ENCODE results near the gene CARMIL1. TPM values are rescaled to one million over a fixed set of nuclear protein-coding genes. Genes with fewer than 3 reads are reported as not detected.

CARMIL1 gene
- total RNA-seq (10 to 100 TPM; 22.9 to 38.5 TPM), polyA plus RNA-seq (ENCODE audit: insufficient read length in 2 of 2) (10 to 100 TPM; 38.2 to 41.0 TPM)
- long read RNA-seq, donor 1, full-length matches to known transcripts, result 1 of 1 reads
- long read RNA-seq, donor 1, partial matches to known transcripts, result 0 of 1 reads
- long read RNA-seq, donor 1, other reads (novel, unspliced or antisense), result 0 of 1 reads
- long read RNA-seq, donor 2, result 0 reads
- long read RNA-seq, donor 3, result 0 reads
- long read RNA-seq, donor 4, result 0 reads

DNA sequence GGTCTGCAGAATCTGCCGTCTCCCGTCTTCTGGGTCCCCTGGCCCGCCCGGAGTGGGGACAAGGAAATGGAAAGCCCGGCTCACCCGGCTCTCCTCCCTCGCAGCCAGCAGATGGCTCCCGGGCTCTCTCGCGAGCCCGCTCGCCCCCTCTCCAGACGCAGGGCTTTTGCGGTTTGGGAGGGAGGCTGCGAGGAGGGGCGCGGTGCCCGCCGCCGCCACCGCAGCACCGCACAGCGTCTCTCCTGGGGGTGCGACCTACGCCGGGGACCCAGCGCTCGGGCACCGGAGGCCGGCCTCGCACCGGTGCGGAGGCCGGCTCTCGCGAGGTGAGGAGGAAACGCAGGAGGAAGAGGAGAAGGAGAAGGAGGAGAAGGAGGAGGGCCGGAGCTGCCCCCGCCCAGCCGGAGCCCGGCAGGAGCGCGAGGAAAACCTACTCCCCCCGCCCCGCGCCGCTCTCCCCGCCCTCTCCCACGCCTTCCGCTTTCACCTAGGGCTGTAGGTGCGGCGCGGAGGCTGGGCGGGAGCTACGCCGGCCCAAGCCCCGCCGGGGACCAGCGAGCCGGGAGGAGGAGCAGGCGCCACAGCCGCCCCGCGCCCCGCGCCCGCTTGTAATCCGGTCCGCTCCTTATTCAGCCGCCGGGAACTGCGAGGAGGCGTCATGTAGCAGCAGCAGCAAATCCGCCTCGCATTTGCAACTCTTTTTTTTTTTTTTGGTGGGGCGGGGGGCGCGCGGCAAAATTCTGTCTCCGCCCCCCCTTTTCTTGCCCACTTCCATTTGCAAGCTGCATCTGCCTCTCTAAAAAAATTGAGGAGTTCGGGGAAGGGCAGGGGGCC lies at the start of gene CARMIL1:
TSS of gene CARMIL1 (plus strand) at position 461 of the 834 bp plus-strand sequence. CDS start 422 bp downstream, outside the sequence.
- peak; percentile 71 to 96 (median 78) for DNase-seq (ENCODE audit: low read depth in 4 of 6, low spot score in 6 of 6)
- Histone ChIP-seq H3K4me1 (ENCODE audit: control insufficient read depth, insufficient read depth, low read length) (peaks cover 18% of the 10 kb centered on the region), H3K4me3 (ENCODE audit: low read depth, low read length) (peak within 1 kb of the TSS; percentile 73), H3K9me3 (ENCODE audit: control insufficient read depth, insufficient read depth, low read length) (no peaks in the 10 kb centered on the region), H3K27ac (ENCODE audit: low read depth, low read length) (peak within 1 kb of the TSS; percentile 63), H3K36me3 (ENCODE audit: control insufficient read depth, insufficient read depth, low read length) (no peaks in the 10 kb centered on the region), H3K27me3 (ENCODE audit: control insufficient read depth, insufficient read depth, low read length) (no peaks in the 10 kb centered on the region)
- WGBS (ENCODE audit: insufficient coverage), result under 1% methylated on average over 69 of the region's 81 CpGs

DNA sequence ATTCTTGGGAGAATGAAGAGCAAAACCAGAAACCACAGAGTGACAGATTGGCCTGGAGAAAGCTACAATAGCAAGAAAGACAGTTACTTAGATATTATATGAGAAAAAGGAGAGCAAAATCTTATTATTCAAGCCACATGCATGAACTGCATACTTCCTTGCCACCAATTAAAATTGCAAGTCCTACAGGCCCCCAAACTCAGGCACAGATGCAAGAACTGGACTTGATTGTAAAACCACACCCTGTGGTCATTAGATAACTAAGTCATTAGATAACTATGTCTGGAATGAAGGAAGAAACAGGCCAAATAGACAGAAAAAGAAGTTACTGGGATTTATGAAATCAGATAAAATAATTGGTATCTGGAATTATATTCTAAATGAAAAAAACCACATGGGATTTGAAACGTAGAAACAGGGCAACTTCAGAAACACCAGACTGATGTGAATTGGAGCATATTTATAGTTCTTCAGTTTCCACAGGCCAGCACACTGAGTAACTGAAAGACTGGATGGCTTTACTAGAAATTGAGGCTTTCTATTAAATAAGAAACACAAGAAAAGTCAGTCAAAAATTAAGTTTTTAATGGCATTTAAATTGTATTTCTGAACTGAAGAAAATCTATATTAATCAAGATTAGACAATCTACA lies 49.4 kb upstream of the CARMIL1 start:
- DNase-seq (ENCODE audit: low read depth in 4 of 6, low spot score in 6 of 6), result no peak
- WGBS (ENCODE audit: insufficient coverage), result no CpG with 5 or more reads among the region's 1 CpG
- peaks cover 3% of the 10 kb centered on the region for H3K4me1 ChIP-seq (ENCODE audit: control insufficient read depth, insufficient read depth, low read length)
- no peak overlapping the region for H3K4me3 ChIP-seq (ENCODE audit: low read depth, low read length)
- no peaks in the 10 kb centered on the region for H3K36me3 ChIP-seq (ENCODE audit: control insufficient read depth, insufficient read depth, low read length)
- no peaks in the 10 kb centered on the region for H3K27me3 ChIP-seq (ENCODE audit: control insufficient read depth, insufficient read depth, low read length)
- H3K27ac ChIP-seq (ENCODE audit: low read depth, low read length), result no peak overlapping the region
- no peaks in the 10 kb centered on the region for H3K9me3 ChIP-seq (ENCODE audit: control insufficient read depth, insufficient read depth, low read length)

- peak in 3 of 6 donors; percentile 26 to 89 (median 78) for DNase-seq (ENCODE audit: low read depth in 4 of 6, low spot score in 6 of 6)
- Histone ChIP-seq H3K9me3 (ENCODE audit: control insufficient read depth, insufficient read depth, low read length) (no peaks in the 10 kb centered on the region), H3K27me3 (ENCODE audit: control insufficient read depth, insufficient read depth, low read length) (no peaks in the 10 kb centered on the region), H3K36me3 (ENCODE audit: control insufficient read depth, insufficient read depth, low read length) (no peaks in the 10 kb centered on the region), H3K4me1 (ENCODE audit: control insufficient read depth, insufficient read depth, low read length) (peaks cover 3% of the 10 kb centered on the region), H3K4me3 (ENCODE audit: low read depth, low read length) (no peak overlapping the region), H3K27ac (ENCODE audit: low read depth, low read length) (no peak overlapping the region)
- 42% methylated on average over 10 of the region's 13 CpGs for WGBS (ENCODE audit: insufficient coverage)
These were observed 46.7 kb upstream of the CARMIL1 start for GRCh38 chr6:25232479-25232878.

- no peak for DNase-seq (ENCODE audit: low read depth in 4 of 6, low spot score in 6 of 6)
- H3K4me1 ChIP-seq (ENCODE audit: control insufficient read depth, insufficient read depth, low read length), result peaks cover 3% of the 10 kb centered on the region
- no peaks in the 10 kb centered on the region for H3K27me3 ChIP-seq (ENCODE audit: control insufficient read depth, insufficient read depth, low read length)
- H3K4me3 ChIP-seq (ENCODE audit: low read depth, low read length), result no peak overlapping the region
- no peaks in the 10 kb centered on the region for H3K36me3 ChIP-seq (ENCODE audit: control insufficient read depth, insufficient read depth, low read length)
- WGBS (ENCODE audit: insufficient coverage), result no CpG with 5 or more reads among the region's 1 CpG
- no peak overlapping the region for H3K27ac ChIP-seq (ENCODE audit: low read depth, low read length)
- H3K9me3 ChIP-seq (ENCODE audit: control insufficient read depth, insufficient read depth, low read length), result no peaks in the 10 kb centered on the region
These were observed 45.9 kb upstream of the CARMIL1 start for GRCh38 chr6:25233226-25233625.

DNA sequence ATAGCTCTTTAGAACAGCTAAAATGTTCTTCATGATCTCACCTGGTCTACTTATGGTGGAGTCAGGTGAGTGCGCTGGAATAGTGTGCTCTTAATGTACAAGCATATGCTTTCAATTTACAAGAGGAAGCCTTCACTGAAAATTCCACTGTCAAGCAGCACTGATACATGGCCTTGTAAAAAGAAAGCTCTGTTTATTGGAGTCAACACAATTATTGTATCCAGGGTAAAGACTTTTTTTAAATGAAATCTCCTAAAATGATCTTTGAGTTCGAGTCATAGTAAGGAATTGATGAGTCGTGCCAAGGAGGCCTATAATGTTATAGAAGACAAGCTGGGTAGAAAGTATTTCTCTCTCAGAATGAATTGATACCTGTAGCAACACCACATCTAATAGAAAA lies 41.6 kb upstream of the CARMIL1 start:
- H3K36me3 ChIP-seq (ENCODE audit: control insufficient read depth, insufficient read depth, low read length), result no peaks in the 10 kb centered on the region
- no peaks in the 10 kb centered on the region for H3K4me1 ChIP-seq (ENCODE audit: control insufficient read depth, insufficient read depth, low read length)
- no peak for DNase-seq (ENCODE audit: low read depth in 4 of 6, low spot score in 6 of 6)
- no peak overlapping the region for H3K27ac ChIP-seq (ENCODE audit: low read depth, low read length)
- no peaks in the 10 kb centered on the region for H3K9me3 ChIP-seq (ENCODE audit: control insufficient read depth, insufficient read depth, low read length)
- no peak overlapping the region for H3K4me3 ChIP-seq (ENCODE audit: low read depth, low read length)
- H3K27me3 ChIP-seq (ENCODE audit: control insufficient read depth, insufficient read depth, low read length), result no peaks in the 10 kb centered on the region
- no CpG with 5 or more reads among the region's 3 CpGs for WGBS (ENCODE audit: insufficient coverage)

DNA sequence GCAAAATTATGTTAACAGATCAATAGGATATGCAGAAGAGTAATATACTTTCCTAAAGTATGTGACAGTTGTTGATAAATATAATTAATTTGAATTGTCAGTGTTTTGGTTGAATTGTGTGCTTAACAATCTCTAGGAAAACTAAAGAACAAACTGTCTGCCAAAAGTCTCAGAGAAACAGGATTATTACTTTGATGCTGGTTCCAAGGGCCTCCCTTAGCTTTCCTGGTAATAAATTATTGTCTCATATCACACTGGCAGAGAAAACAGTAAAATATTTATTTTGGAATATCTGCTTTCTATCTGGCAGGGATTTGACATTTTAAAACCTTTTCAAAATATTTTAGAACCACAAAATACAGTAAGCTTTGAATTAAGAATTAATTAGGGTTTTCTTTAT lies 40.1 kb upstream of the CARMIL1 start:
- H3K4me3 ChIP-seq (ENCODE audit: low read depth, low read length), result no peak overlapping the region
- H3K4me1 ChIP-seq (ENCODE audit: control insufficient read depth, insufficient read depth, low read length), result no peaks in the 10 kb centered on the region
- DNase-seq (ENCODE audit: low read depth in 4 of 6, low spot score in 6 of 6), result peak in 1 of 6 donors; percentile 48
- H3K36me3 ChIP-seq (ENCODE audit: control insufficient read depth, insufficient read depth, low read length), result no peaks in the 10 kb centered on the region
- H3K9me3 ChIP-seq (ENCODE audit: control insufficient read depth, insufficient read depth, low read length), result no peaks in the 10 kb centered on the region
- no peaks in the 10 kb centered on the region for H3K27me3 ChIP-seq (ENCODE audit: control insufficient read depth, insufficient read depth, low read length)
- H3K27ac ChIP-seq (ENCODE audit: low read depth, low read length), result no peak overlapping the region

GRCh38 chr6:25239498-25239897 lies 39.7 kb upstream of the CARMIL1 start:
- no peaks in the 10 kb centered on the region for H3K27me3 ChIP-seq (ENCODE audit: control insufficient read depth, insufficient read depth, low read length)
- H3K4me3 ChIP-seq (ENCODE audit: low read depth, low read length), result no peak overlapping the region
- no peaks in the 10 kb centered on the region for H3K36me3 ChIP-seq (ENCODE audit: control insufficient read depth, insufficient read depth, low read length)
- WGBS (ENCODE audit: insufficient coverage), result no CpG with 5 or more reads among the region's 1 CpG
- H3K27ac ChIP-seq (ENCODE audit: low read depth, low read length), result no peak overlapping the region
- H3K4me1 ChIP-seq (ENCODE audit: control insufficient read depth, insufficient read depth, low read length), result no peaks in the 10 kb centered on the region
- no peak for DNase-seq (ENCODE audit: low read depth in 4 of 6, low spot score in 6 of 6)
- no peaks in the 10 kb centered on the region for H3K9me3 ChIP-seq (ENCODE audit: control insufficient read depth, insufficient read depth, low read length)

DNA sequence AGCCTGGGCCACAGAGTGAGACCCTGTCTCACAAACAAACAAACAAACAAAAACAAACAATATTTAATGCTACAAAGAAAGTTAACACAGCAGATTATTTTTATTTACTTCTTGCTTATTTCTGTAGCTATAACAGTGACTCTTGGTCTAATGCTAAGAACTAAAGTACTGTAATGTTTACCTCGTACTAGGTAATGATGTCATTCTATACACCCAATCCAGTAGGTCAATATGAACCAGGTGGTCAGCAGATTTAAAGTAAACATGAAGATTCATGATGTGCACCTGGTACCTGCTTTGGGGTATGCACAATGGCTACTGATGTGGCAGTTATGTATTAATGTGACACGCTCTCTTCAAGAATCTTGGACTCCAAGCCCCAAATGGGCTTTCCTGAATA lies 36.6 kb upstream of the CARMIL1 start:
- 100% methylated on average over 1 of the region's 2 CpGs for WGBS (ENCODE audit: insufficient coverage)
- no peak overlapping the region for H3K4me3 ChIP-seq (ENCODE audit: low read depth, low read length)
- H3K27me3 ChIP-seq (ENCODE audit: control insufficient read depth, insufficient read depth, low read length), result no peaks in the 10 kb centered on the region
- H3K4me1 ChIP-seq (ENCODE audit: control insufficient read depth, insufficient read depth, low read length), result no peaks in the 10 kb centered on the region
- H3K36me3 ChIP-seq (ENCODE audit: control insufficient read depth, insufficient read depth, low read length), result no peaks in the 10 kb centered on the region
- no peak overlapping the region for H3K27ac ChIP-seq (ENCODE audit: low read depth, low read length)
- DNase-seq (ENCODE audit: low read depth in 4 of 6, low spot score in 6 of 6), result no peak
- no peaks in the 10 kb centered on the region for H3K9me3 ChIP-seq (ENCODE audit: control insufficient read depth, insufficient read depth, low read length)

DNA sequence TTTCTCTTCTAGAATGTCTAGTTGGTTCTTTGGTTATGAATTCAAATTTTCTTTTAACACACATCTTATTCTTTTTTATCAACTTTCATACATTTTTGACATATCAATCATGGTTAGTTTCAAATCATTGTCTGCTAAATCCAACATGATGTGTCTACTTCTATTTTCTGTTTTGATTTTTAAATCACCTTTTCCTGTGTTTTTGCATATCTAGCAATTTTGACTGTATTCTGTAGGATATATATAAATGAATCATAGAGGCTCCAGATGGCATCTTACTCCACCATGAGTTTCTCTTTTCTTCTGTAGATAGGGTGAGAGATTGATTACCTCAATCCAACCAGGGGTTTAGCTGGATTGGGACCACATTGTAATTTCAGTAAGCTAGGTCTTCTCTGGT lies 34.3 kb upstream of the CARMIL1 start:
- DNase-seq (ENCODE audit: low read depth in 4 of 6, low spot score in 6 of 6), result no peak
- H3K27me3 ChIP-seq (ENCODE audit: control insufficient read depth, insufficient read depth, low read length), result no peaks in the 10 kb centered on the region
- no peaks in the 10 kb centered on the region for H3K9me3 ChIP-seq (ENCODE audit: control insufficient read depth, insufficient read depth, low read length)
- no peak overlapping the region for H3K27ac ChIP-seq (ENCODE audit: low read depth, low read length)
- no peak overlapping the region for H3K4me3 ChIP-seq (ENCODE audit: low read depth, low read length)
- no peaks in the 10 kb centered on the region for H3K4me1 ChIP-seq (ENCODE audit: control insufficient read depth, insufficient read depth, low read length)
- H3K36me3 ChIP-seq (ENCODE audit: control insufficient read depth, insufficient read depth, low read length), result no peaks in the 10 kb centered on the region
